Measurements from ENCODE around the gene THAP9.
"Not testable (repeated sequence)": the region's sequence is repeated elsewhere in the genome, so short reads cannot be mapped to it uniquely, and the experiment has no call there.

Gene THAP9

GRCh38 chr4:82900411-82901182 is at the start of gene THAP9:
TSS of gene THAP9 (plus strand) at chr4:82900735. CDS start at chr4:82900803, 68 bp downstream.
- peak; percentile 100 for DNase-seq

GRCh38 chr4:82851318-82851717 is 49.2 kb upstream of the THAP9 start:
- DNase-seq, result no peak

- peak; percentile 26 for DNase-seq
These were observed 48.4 kb upstream of the THAP9 start for GRCh38 chr4:82851885-82852750.

- no peak for DNase-seq
These were observed 47.7 kb upstream of the THAP9 start for GRCh38 chr4:82852751-82853285.

- not testable (repeated sequence) for DNase-seq
These were observed 40.0 kb upstream of the THAP9 start for GRCh38 chr4:82860487-82860886.

GRCh38 chr4:82861529-82861928 is 39.0 kb upstream of the THAP9 start:
- DNase-seq, result no peak

GRCh38 chr4:82864336-82864979 is 36.1 kb upstream of the THAP9 start:
- no peak for DNase-seq

GRCh38 chr4:82865592-82865991 is 34.9 kb upstream of the THAP9 start:
- DNase-seq, result peak; percentile 88

- peak; percentile 18 for DNase-seq
These were observed 34.5 kb upstream of the THAP9 start for GRCh38 chr4:82866033-82866432.

GRCh38 chr4:82866706-82867385 is 33.7 kb upstream of the THAP9 start:
- peak; percentile 46 for DNase-seq

- no peak for DNase-seq
These were observed 32.0 kb upstream of the THAP9 start for GRCh38 chr4:82868572-82868971.

GRCh38 chr4:82885410-82885809 is 15.1 kb upstream of the THAP9 start:
- DNase-seq, result no peak

GRCh38 chr4:82886147-82886942 is 14.2 kb upstream of the THAP9 start:
- DNase-seq, result no peak

GRCh38 chr4:82889287-82889686 is 11.2 kb upstream of the THAP9 start:
- DNase-seq, result peak; percentile 12

GRCh38 chr4:82890528-82890900 is 10.0 kb upstream of the THAP9 start:
- no peak for DNase-seq

- peak; percentile 97 for DNase-seq
These were observed 9.4 kb upstream of the THAP9 start, which contains the start of gene SEC31A for GRCh38 chr4:82890901-82891706. TSS of gene SEC31A (minus strand) at chr4:82891153. CDS start at chr4:82881936, 9,217 bp downstream.

- DNase-seq, result peak; percentile 19
These were observed 8.6 kb upstream of the THAP9 start for GRCh38 chr4:82891707-82892466.

- no peak for DNase-seq
These were observed 8.1 kb upstream of the THAP9 start for GRCh38 chr4:82892467-82892802.

GRCh38 chr4:82893942-82894341 is 6.6 kb upstream of the THAP9 start:
- DNase-seq, result peak; percentile 7

GRCh38 chr4:82896755-82897154 is 3.8 kb upstream of the THAP9 start:
- DNase-seq, result no peak
